CD4-positive, alpha-beta T cell treated with Interleukin-2 at 100 ng/mL for 4 hours (primary cell): ENCODE data around the gene GPR142.

Source experiments
- DNase-seq: peaks from one replicate; pipeline ENCODE4 v3.0.0-alpha.2; 2020; ENCODE audit warnings: low spot score

The GPR142 gene, protein sequence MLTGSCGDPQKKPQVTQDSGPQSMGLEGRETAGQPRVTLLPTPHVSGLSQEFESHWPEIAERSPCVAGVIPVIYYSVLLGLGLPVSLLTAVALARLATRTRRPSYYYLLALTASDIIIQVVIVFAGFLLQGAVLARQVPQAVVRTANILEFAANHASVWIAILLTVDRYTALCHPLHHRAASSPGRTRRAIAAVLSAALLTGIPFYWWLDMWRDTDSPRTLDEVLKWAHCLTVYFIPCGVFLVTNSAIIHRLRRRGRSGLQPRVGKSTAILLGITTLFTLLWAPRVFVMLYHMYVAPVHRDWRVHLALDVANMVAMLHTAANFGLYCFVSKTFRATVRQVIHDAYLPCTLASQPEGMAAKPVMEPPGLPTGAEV

DNA sequence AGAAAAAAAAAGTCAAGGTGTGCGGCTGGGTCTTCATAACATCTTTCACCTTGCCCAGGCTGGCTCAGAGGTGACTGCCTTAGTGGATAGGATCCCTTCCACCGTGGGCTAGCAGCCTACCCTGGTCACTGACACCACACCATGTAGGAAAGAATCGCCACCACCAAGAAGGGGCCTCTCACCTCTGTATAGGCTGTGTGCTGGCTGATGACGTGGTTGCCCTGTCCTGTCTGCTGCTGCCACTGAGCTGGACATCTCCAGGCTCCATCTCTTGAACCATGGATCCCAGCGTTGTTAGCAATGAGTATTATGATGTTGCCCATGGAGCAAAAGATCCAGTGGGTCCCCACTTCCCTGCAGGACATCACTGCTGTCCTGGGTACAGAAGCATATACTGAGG lies at the start of gene GPR142:
GPR142 (plus strand) TSS at position 301 of the 400 bp plus-strand sequence. CDS start 2,035 bp downstream, outside the sequence.
- DNase-seq, result no peak

DNA sequence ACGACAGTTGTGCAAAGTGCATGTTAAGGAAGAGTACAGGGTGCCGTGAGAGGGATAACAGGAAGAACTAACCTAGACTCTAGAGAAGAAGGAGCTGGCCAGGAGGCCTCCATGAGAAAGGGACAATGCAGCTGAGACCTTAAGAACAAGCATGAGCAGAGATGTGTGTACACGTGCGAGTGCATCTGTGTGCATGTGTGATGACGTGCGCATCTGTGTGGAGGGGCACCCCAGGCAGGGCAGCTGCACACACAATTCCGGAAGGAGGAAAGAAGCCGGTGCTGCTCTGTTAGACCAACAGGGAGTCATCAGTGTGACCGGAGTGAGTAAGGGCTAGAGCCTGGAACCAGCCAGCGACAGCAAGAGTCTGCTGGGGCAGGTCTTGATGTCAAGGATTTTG lies 48.9 kb upstream of the GPR142 start:
- no peak for DNase-seq

DNA sequence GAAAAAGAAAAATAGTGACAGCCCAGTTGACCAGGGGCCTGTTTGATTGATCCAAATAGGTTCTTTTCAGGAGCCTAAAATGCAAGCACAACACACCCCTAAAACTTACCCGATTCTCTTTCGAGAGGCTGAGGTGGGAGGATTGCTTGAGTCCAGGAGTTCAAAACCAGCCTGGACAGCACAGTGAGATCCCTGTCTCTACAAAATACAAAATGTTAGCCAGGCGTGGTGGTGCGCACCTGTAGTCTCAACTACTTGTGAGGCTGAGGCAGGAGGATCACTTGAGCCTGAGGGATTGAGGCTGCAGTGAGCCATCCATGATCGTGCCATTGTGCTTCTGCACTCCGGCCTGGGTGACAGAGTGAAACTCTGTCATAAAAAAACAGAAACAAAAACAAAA lies 42.8 kb upstream of the GPR142 start:
- DNase-seq, result no peak

DNA sequence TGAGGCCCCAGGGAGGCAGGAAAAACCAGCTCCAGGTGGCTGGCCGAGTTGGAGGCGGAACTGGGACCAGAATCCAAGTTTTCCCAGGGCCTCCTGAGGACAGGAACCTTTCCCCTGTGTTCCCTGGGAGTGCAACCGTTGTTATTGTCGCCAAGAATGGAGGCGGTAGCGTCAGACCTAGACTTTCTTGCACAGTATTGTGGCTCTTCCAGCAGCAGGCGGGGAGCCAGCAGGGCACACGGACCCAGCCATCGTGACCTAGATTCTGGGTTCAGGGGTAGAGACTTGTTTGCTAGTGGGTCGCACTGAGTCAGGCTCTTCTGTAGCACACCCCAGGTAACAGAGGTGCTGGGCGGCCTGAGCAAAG lies 41.9 kb upstream of the GPR142 start:
- DNase-seq, result no peak

DNA sequence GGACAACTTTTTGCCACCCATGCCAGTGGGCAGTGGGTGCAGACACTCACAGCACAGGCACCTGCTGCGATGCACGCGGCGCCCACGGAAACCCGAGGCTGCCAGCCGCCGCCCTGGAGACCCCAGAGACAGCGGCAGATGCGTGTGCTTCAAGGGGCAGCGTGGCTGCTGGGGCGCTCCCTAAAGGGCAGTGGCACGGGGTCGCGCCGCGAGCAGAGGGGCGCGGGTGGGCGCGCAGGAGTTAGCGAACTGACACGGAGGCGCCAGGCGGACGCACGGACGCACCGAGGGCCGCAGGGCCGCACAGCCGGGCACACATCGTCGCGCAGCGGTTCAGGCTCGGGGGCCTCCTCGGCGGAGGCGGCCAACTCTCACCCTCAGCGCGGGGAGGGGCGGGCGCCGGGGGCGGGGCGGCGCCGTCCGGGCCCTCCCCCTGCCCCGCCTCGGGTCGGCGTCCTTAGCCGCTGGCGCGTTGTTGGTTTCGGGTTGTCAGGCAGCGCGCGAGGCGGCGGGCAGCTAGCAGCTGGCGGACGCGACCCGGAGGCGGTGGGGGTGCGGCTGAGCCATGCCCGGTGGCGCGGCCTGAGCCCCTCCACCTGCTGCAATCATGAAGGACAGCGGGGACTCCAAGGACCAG lies 41.4 kb upstream of the GPR142 start, which contains the start of gene KIF19:
KIF19 (plus strand) TSS at position 484 of the 637 bp plus-strand sequence; CDS start at position 608, 124 bp downstream.
- peak; percentile 52 for DNase-seq

DNA sequence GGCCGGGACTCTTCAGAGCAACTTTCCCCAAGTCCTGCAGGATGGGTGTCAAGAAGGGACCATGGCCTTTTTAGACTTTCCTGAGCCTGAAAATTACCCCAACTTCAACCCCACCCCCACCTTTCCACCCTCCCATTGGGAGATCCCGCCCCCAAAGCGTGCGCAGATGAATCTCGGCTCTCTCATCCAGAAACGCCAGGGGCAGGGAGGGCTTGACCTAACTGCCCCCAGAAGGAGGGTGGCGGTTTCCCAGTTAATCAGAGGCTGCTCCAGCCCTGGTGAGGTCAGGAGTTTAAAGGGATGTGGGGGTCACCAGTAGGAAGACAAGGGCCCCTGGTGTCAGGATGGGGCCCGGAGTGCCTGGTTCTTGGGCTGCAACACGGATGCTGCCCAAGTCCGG lies 40.8 kb upstream of the GPR142 start:
- DNase-seq, result no peak

DNA sequence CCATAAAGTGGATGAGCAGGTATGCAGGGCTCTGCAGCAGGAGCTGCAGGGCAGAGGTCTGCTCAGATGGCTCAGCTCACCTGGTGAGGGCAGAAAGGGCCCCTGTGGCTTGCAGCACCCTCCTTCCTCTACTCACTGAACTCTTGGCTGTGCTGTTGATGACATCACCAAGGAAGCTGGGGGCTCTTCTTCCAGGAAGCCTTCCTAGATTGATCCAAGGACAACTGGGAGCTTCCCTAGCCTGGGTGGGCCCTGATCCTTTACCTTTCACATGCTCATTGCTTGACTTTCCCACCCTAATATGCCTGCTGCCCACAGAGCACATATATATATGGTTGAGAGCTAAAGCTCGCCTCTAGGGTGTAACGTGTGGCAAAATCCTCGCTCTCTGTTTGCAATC lies 38.8 kb upstream of the GPR142 start:
- DNase-seq, result no peak

DNA sequence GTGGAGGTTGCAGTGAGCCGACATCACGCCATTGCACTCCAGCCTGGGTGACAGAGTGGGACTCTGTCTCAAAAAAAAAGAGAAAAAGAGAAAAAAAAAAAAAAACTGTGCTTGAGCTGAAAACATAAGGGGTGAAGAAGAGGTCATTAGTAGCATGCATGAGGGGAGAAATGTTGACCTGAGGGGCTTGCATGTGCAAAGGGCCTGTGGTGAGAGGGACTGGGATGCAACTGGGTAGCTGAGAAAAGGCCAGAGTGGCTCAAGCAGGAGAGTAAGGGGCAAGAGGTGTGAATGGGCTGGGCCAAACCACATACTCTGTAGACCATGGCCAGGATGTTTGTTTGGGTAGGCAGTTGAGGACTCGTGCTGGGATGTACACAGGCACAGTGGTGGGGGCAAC lies 37.9 kb upstream of the GPR142 start:
- no peak for DNase-seq

DNA sequence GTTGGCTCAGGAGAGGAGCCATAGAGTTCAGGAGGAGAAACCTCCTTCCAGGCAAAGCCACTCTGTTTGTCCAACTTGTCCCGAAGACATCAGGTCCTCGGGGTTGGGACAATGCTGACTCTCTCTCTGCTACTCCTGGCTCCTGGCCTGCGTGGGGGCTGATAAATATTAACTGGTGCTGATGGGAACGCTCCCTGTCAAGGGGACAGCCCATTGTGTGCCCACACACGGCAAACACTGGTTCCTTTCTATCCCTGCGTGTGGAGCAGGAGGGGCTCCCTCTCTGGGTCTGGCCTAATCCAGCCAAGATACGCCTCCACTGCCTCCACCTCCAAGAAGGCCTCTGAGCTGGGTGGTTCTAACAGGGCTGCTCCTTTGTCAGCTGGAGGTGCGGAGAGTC lies 36.9 kb upstream of the GPR142 start:
- DNase-seq, result no peak

DNA sequence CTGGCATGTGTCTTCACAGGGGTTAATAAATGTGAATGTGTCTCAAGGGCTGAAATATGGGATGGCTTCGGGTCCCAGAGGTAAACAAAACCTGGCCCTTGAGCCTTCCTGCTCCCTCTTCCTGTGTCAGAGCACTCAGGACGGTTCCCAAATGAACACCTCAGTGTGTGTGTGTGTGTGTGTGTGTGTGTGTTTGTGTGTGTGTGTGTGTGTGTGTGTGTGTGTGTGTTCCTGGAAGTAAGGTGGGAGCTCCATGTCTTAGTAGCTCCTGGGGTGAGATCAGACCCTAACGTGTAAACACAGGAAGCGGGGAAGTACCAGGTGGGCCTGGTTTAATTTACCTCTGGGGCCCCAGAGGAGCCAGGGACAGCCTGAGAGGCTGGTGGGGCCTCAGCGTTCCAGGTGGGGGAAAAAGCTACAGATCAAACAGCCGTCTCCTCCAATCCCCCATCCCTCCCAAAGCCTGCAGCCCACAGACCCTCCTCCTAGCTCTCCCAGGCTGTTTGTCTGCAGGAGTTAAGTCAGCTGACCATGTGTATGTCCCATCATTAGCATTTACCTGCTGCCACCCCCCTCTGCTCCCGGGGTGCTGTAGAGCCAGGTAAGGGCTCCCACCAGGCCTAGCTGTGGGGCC lies 35.2 kb upstream of the GPR142 start:
- no peak for DNase-seq

DNA sequence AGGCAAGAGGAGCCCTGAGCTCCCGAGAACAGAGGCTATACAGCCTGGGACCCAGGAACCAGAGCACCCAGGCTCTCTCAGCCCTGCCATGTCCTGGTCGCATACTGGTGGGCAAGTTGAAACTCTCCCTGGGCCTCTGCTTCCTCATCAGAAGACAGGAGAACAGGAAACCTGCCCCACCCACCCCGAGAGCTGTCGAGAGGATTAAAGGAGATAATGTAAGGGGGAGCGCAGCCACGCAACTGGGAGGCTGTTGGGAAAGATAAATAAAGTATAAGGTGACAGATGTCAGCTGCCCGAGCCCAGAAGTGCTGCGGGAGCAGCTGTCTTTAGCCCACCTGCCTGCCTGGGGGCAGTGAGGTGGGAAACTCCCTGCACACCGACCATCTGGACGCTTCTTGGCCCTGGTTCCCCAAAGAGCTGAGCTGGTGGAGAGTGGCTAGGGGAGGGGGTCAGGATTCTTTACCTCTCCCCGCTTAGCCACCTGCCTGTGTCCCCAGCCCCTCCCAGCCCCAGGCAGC lies 34.5 kb upstream of the GPR142 start:
- DNase-seq, result no peak

DNA sequence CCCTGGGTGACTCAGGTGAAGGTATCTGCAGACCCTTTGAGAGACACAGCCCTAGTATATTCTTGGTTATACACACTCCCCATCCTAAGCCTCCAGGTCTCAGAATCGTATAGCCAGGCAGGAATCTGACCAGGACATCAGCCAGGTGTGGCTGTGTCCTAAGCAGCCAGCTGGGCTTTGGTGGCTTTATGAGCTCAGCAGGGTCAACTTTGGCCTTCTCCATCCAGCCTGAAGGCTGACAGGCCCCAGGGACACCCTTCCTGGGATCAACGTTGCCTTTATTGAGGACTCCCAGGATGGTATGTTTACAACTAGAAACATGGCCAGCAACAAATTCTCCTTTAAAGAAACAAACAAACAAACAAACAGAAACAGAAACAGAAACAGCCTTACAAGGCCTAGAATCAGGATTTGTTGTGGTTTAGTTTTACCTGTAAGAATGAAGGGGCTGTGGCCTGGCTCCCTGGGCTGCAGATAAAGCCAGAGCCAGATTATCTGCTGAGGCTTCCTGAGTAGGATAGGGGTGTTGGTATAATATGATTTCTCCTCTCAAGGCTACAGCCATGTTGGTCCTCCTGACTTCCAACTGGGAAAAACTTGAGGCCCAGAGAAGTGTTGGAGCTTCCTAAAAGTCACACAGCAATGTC lies 32.8 kb upstream of the GPR142 start:
- DNase-seq, result no peak

DNA sequence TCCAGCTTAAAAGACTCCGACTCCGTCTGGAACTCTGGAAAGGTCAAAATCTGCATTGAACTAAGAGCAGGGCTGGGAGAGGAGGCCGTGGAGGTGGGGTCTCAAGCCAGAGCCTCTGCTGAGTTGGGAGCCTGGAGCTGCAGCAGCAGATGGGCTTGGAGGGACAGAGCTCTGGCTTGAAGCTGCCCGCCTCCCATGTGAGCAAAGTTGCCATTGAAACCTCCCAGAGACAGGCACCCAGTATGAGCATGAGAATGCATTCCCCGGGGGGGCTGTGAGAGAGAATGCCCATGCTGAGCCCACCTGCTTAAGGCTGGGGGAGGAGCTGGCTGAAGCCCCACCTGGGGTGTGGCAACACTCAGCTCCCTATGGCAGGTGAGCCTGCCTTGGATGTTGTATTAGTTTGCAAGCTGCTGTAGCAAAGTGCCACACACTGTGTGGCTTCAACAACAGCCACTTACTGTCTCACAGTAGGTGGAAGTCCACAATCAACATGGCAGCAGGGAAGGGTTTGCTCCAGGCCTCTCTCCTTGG lies 31.7 kb upstream of the GPR142 start:
- DNase-seq, result no peak

DNA sequence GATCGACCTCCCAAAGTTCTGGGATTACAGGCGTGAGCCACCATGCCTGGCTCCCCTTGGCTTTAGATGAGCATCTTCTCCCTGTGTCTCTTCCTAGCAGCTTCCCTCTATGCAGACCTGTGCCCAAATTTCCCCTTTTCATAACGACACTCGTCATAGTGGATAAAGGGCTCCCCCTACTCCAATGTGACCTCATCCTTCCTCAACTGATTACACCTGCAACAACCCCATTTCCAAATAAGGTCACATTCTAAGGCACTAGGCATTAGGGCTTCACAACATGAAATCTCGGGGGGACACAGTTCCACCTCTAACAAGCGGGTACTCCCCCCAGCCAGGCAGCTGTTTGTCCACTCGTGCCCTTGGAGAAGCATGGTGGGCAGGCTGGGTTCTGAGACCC lies 31.0 kb upstream of the GPR142 start:
- no peak for DNase-seq

DNA sequence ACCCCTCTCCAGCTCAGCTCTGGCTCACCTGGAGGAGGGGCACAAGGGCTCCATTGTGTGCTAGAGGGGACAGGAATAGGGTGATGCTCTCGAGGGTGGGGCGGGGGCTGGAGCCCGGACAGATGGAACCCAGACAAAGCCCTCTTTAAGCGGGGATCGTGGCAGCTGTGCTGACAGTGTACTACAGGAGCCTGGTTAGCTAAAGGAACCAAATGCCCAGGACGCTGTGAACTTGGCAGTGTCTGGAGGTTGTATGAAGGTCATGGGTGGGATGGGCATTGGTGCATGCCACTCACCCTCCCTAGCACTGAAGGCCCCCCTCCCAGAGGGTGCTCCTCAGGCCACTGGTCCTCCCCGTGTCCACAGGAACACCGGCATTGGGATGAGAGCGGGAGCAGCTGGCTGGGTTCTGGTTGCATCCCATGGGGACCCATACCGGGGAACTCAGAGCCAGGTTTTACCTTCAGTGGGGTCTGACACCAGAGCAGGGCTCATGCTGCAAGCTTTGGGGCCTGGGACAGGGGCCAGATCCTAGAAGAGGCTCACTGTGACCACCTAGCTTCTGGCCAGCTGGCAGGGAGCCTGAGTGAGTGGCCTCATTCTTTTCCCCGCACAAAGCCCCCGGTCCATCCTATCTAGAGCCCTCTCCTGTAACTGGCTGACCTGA lies 29.3 kb upstream of the GPR142 start:
- DNase-seq, result no peak

DNA sequence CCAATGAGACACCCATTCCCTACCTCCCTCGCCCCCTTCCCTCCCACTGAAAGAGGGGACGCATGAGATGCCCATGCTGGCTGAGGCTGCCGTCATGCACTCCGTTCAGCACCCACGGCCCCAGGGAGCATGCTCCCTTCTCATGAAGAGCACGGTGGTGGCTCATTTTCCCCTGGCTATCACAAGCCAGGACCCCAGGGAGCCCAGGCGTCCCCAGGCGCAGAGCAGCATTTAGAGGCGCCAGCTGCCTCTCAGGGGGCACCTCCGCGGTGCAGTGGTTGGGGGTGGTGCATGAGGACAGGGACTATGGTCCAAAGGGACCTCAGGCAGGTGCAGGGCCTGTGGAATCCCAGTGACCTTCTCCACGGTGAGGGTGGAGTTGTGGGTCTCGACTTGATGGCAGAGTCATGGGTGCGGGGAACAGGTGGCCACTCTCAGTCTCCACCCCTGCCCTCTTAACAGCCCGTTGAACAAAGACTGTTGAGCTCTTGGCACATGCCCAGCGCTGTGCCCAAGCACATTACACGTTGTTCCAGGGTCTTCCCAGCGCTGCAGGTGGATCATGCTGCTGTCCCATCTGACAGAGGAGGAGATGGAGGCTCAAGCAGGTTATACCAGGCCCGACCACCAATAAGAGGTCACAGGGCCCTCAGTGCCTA lies 27.6 kb upstream of the GPR142 start:
- no peak for DNase-seq

DNA sequence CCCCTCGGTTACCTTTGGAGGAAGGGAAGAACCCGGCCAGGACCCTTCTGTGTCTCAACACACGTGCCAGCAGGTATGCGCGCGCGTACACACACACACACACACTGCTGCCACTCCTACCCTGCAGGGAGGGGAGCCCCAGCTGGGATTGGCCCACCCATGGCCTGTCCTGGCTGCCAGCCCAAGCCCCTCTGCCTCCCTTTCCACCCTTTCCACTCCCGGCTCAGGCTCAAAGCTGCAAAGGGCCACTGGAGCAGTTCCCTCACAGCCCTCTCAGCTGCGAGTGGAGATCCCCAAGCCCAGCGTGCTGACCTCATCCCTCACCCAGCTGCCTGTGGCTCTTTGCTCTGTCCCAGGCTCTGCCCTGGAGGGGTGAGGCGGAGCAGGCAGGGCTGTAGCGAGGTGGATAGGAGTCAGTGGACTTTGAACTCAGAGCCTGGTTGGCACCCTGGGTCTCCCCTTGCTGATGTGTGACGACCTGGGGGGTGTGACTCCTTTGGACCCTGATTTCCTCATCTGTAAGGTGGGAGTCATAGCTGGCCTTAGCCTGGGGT lies 26.8 kb upstream of the GPR142 start:
- DNase-seq, result no peak

DNA sequence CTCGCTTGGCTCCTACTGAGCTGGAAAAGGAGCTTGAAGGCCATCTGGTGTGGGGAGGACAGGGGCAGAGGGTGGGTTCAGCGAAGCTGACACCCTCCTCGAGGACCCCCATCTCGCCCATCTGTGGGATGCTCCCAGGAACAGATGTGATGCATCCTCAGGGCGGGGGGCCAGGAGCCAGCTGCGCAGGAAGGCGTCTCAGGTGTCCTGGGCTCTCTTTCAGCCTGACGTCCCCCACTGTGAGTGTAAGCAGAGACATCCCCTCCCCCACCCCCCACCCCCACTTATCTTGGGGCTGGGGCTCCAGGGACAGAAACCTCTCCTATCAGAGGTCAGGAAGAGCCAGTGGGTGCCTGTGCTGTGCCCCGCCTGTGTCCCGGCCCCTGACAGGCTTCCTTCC lies 25.1 kb upstream of the GPR142 start:
- no peak for DNase-seq

DNA sequence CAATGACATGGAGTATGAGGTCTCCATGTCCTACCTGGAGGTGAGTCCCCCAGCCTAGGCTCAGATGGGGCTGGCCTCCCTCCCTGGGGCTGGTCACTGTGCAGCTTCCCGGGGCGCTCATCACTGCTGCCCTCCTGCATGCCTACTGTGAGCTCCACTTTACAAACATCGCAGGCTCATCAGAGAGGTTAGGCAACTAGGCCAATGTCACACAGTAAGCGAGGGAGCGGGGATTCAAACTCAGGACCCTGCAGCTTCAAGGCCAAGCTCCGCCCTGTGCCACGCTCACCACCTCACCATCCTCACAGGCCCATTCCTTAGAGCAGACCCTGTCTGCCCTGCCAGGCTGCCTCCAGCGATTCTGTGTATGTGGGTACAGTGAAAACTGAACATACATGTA lies 24.2 kb upstream of the GPR142 start:
- no peak for DNase-seq

DNA sequence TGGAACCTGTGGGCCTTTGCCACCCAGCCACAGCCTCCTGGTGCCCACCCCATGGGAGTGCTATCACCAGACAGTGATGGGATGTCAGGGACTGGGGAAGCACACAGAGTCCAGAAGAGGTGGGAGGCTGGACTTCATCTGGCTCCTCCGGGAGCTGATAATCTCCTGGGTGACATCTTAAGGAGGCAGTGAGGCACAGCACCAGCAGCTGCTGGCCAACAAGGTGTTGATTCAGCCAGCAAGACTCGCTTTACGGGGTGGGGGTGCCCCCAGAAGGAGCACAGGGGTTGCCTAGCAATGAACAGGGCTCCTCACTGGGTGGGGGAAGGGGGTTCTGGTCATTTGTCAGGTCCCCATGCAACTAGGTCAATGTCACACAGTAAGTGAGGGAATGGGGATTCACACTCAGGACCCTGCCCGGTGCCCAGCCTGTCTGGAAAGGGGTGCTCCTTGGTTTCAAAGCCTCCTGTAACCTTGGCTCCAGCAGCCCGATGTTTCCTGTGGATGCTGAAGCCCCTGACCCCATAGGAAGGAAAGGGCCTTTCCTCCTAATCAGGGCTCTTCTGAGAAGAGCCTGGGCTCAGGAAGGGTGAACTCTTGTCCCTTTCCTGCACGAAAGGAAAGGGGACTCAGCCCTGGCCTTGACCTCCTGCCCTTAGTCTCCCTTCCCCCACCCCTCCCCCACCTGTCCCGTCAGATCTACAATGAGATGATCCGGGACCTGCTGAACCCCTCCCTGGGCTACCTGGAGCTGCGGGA lies 23.6 kb upstream of the GPR142 start:
- no peak for DNase-seq
